ENCODE measurements around the gene NPIPB2.
"Not testable (repeated sequence)": the region's sequence is repeated elsewhere in the genome, so short reads cannot be mapped to it uniquely, and the experiment has no call there.

Gene NPIPB2

GRCh38 chr16:11924046-11924445 lies 17.8 kb downstream of the NPIPB2 start:
- not testable (repeated sequence) for ATAC-seq; H3K4me1 Mint-ChIP-seq; H3K4me3 Mint-ChIP-seq; H3K36me3 Mint-ChIP-seq; H3K27ac Mint-ChIP-seq; H3K9me3 Mint-ChIP-seq; DNase-seq (ENCODE audit: low spot score in 2 of 2)

- Mint-ChIP-seq H3K4me3 (peak overlapping the region; percentile 84), H3K36me3 (peaks cover 41% of the 10 kb centered on the region), H3K4me1 (peaks cover 32% of the 10 kb centered on the region), H3K27ac (peak overlapping the region; percentile 91), H3K9me3 (no peaks in the 10 kb centered on the region)
- DNase-seq (ENCODE audit: low spot score in 2 of 2) = no peak
- no peak for ATAC-seq
Measured at GRCh38 chr16:11916524-11917285, 25.1 kb downstream of the NPIPB2 start.

- Mint-ChIP-seq H3K4me3 (peak within 1 kb of the TSS; percentile 84), H3K4me1 (peaks cover 33% of the 10 kb centered on the region), H3K9me3 (no peaks in the 10 kb centered on the region), H3K36me3 (peaks cover 45% of the 10 kb centered on the region), H3K27ac (peak within 1 kb of the TSS; percentile 91)
- DNase-seq (ENCODE audit: low spot score in 2 of 2) = peak; percentile 96 to 99
- ATAC-seq = peak; percentile 95
Measured at GRCh38 chr16:11915644-11916523, 26.0 kb downstream of the NPIPB2 start, which contains the start of gene GSPT1. Gene GSPT1, minus strand, starts transcription at chr16:11915956. Its CDS starts 236 bp downstream, at chr16:11915720.

GRCh38 chr16:11915114-11915643 lies 26.7 kb downstream of the NPIPB2 start:
- no peaks in the 10 kb centered on the region for H3K9me3 Mint-ChIP-seq
- peaks cover 49% of the 10 kb centered on the region for H3K36me3 Mint-ChIP-seq
- H3K4me3 Mint-ChIP-seq = peak overlapping the region; percentile 84
- DNase-seq (ENCODE audit: low spot score in 2 of 2) (peak in 1 of 2 donors; percentile 68), ATAC-seq (peak; percentile 33)
- H3K4me1 Mint-ChIP-seq = peaks cover 40% of the 10 kb centered on the region
- peak overlapping the region; percentile 91 for H3K27ac Mint-ChIP-seq

GRCh38 chr16:11914210-11915113 lies 27.4 kb downstream of the NPIPB2 start:
- Mint-ChIP-seq H3K9me3 (no peaks in the 10 kb centered on the region), H3K36me3 (peaks cover 56% of the 10 kb centered on the region), H3K4me3 (peak overlapping the region; percentile 84), H3K27ac (peak overlapping the region; percentile 84), H3K4me1 (peaks cover 42% of the 10 kb centered on the region)
- no peak for ATAC-seq
- peak; percentile 12 to 72 for DNase-seq (ENCODE audit: low spot score in 2 of 2)

GRCh38 chr16:11913425-11914079 lies 28.3 kb downstream of the NPIPB2 start:
- H3K9me3 Mint-ChIP-seq = no peaks in the 10 kb centered on the region
- ATAC-seq (no peak), DNase-seq (ENCODE audit: low spot score in 2 of 2) (peak in 1 of 2 donors; percentile 10)
- peak overlapping the region; percentile 84 for H3K4me3 Mint-ChIP-seq
- peaks cover 65% of the 10 kb centered on the region for H3K36me3 Mint-ChIP-seq
- peak overlapping the region; percentile 84 for H3K27ac Mint-ChIP-seq
- peaks cover 46% of the 10 kb centered on the region for H3K4me1 Mint-ChIP-seq

- H3K27ac Mint-ChIP-seq = peak overlapping the region; percentile 32
- no peak overlapping the region for H3K4me3 Mint-ChIP-seq
- H3K4me1 Mint-ChIP-seq = peaks cover 60% of the 10 kb centered on the region
- H3K9me3 Mint-ChIP-seq = no peaks in the 10 kb centered on the region
- no peak for DNase-seq (ENCODE audit: low spot score in 2 of 2)
- ATAC-seq = no peak
- H3K36me3 Mint-ChIP-seq = peaks cover 88% of the 10 kb centered on the region
Measured at GRCh38 chr16:11909653-11910545, 31.9 kb downstream of the NPIPB2 start.

- H3K9me3 Mint-ChIP-seq = no peaks in the 10 kb centered on the region
- DNase-seq (ENCODE audit: low spot score in 2 of 2) (no peak), ATAC-seq (no peak)
- H3K36me3 Mint-ChIP-seq = peaks cover 82% of the 10 kb centered on the region
- H3K4me3 Mint-ChIP-seq = no peak overlapping the region
- H3K27ac Mint-ChIP-seq = no peak overlapping the region
- peaks cover 53% of the 10 kb centered on the region for H3K4me1 Mint-ChIP-seq
Measured at GRCh38 chr16:11907160-11907970, 34.5 kb downstream of the NPIPB2 start.

GRCh38 chr16:11903906-11904305 lies 37.9 kb downstream of the NPIPB2 start:
- no peak for DNase-seq (ENCODE audit: low spot score in 2 of 2)
- no peaks in the 10 kb centered on the region for H3K9me3 Mint-ChIP-seq
- H3K27ac Mint-ChIP-seq = no peak overlapping the region
- ATAC-seq = no peak
- H3K36me3 Mint-ChIP-seq = peaks cover 81% of the 10 kb centered on the region
- no peak overlapping the region for H3K4me3 Mint-ChIP-seq
- H3K4me1 Mint-ChIP-seq = peaks cover 63% of the 10 kb centered on the region

- no peak for DNase-seq (ENCODE audit: low spot score in 2 of 2)
- H3K4me3 Mint-ChIP-seq = peak overlapping the region; percentile 19
- H3K4me1 Mint-ChIP-seq = peaks cover 63% of the 10 kb centered on the region
- H3K36me3 Mint-ChIP-seq = peaks cover 80% of the 10 kb centered on the region
- peak; percentile 84 for ATAC-seq
- peak overlapping the region; percentile 34 for H3K27ac Mint-ChIP-seq
- no peaks in the 10 kb centered on the region for H3K9me3 Mint-ChIP-seq
Measured at GRCh38 chr16:11901091-11901490, 40.8 kb downstream of the NPIPB2 start.

GRCh38 chr16:11896486-11897176 lies 45.2 kb downstream of the NPIPB2 start:
- Mint-ChIP-seq H3K4me1 (peaks cover 45% of the 10 kb centered on the region), H3K36me3 (peaks cover 91% of the 10 kb centered on the region), H3K4me3 (no peak overlapping the region), H3K27ac (peak overlapping the region; percentile 69), H3K9me3 (no peaks in the 10 kb centered on the region)
- peak; percentile 72 for ATAC-seq
- DNase-seq (ENCODE audit: low spot score in 2 of 2) = no peak

GRCh38 chr16:11893571-11893970 lies 48.3 kb downstream of the NPIPB2 start:
- Mint-ChIP-seq H3K9me3 (no peaks in the 10 kb centered on the region), H3K4me3 (no peak overlapping the region), H3K4me1 (peaks cover 17% of the 10 kb centered on the region), H3K27ac (no peak overlapping the region), H3K36me3 (peaks cover 99% of the 10 kb centered on the region)
- no peak for DNase-seq (ENCODE audit: low spot score in 2 of 2)
- no peak for ATAC-seq

Measured in stimulated activated effector memory CD8-positive, alpha-beta T cell treated with anti-CD3 and anti-CD28 coated beads, Interleukin-12 subunit alpha, Interleukin-12 subunit beta, amount 100 ng/mL, for 72 hours (primary cell).